Measurements from ENCODE around the gene TUBA3E.
"Not testable (repeated sequence)": the region's sequence is repeated elsewhere in the genome, so short reads cannot be mapped to it uniquely, and the experiment has no call there.

The TUBA3E gene

DNA sequence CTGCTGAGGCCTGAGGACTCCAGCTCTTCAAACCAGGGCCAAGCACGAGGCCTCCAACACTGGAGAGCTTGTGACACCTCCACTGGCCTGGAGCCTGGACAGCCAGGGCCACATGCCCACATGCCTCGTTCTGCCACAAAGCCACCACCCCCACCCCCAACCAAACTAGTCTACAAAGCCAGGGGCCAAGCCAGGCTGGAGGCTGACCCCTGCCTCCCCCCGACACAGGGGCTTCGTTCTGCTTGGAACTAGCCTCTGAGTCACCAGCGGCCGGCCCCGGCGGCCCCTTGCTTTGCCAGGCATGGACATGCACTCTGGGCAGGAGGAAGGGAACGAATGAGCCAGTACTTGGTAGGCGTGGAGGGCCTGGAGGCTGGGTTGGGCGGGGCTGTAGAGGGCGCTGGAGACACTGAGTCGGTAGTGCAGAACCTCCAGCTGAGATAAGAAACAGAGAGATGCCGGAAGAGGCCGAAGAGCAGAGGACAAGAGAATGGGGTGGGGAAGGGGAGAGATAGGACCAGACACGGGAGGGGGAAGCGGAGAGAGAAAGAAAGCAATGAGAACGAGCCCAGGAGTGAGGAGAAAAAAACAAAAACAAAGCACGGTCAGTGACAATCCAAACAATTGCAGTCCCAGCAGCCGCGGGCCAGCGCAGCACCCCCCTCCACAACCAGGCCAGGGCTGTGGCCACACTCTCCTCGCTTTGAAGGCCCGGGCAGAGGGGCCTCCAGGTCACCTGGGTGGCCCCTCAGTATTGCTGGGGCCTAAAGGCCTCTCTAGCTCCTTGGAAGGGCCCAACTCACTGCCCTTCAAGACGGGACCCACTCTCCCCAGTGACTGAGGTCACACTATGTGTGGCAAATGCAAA is 37.2 kb downstream of the TUBA3E start:
- DNase-seq (ENCODE audit: low read depth) = not testable (repeated sequence)

GRCh38 chr2:130160131-130160530 is 38.1 kb downstream of the TUBA3E start:
- no peak for DNase-seq (ENCODE audit: low read depth)

- not testable (repeated sequence) for DNase-seq (ENCODE audit: low read depth)
Observed at GRCh38 chr2:130159376-130159775, 38.9 kb downstream of the TUBA3E start.

- no peak for DNase-seq (ENCODE audit: low read depth)
Observed at GRCh38 chr2:130158631-130159030, 39.6 kb downstream of the TUBA3E start.

- not testable (repeated sequence) for DNase-seq (ENCODE audit: low read depth)
Observed at GRCh38 chr2:130157825-130158514, 40.3 kb downstream of the TUBA3E start.

DNA sequence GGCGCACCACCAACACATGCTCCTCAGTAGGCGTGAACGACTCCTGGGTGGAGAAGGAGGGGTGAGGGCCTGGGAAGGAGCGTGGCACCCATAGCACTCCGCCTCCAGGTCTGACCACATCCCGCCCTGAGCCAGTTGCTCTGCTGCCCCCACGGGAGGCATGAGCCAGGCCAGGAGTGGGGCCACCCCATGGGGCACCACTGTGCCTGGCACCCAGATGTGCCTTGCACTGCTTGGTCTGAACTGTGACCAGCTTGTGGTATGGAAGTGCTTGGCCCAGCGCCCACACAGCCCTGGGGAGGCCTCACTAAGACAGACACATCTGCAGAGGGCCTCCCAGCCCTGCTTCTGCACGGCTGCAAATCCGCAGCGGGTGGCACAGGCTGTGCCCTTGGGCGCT is 40.9 kb downstream of the TUBA3E start:
- not testable (repeated sequence) for DNase-seq (ENCODE audit: low read depth)

- no peak for DNase-seq (ENCODE audit: low read depth)
Observed at GRCh38 chr2:130156624-130157004, 41.6 kb downstream of the TUBA3E start.

DNA sequence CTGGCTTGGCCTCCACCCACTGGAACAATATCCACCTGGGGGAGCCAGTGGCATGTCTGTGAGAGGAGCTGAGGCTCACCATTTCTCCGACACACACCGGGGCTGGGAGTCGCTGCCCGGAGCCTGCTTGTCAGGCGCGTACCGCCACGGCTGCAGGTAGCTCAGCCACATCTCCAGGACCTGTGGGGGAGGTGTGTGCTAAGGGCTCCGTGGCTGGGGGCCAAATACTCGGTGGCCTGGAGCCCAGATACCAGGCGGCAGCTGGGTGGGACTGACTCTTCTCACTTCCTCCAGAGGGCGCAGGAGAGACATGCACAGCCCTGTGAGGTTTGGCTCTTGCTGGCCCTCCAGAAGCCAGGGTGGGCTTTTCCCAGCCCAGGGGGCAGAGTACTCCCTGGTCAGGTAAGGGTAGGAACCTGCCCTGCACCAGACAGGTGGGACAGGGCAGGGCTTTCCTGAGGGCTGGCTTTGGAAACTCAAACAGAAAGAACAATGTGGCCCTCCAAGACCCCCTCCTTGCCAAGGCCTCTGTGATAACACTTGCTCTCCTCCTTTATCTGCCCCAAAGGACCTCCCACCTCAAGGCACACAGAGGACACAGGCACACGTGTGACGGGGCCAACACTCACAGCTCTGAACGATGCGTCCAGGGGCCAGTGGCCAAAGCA is 42.1 kb downstream of the TUBA3E start:
- peak; percentile 34 for DNase-seq (ENCODE audit: low read depth)

DNA sequence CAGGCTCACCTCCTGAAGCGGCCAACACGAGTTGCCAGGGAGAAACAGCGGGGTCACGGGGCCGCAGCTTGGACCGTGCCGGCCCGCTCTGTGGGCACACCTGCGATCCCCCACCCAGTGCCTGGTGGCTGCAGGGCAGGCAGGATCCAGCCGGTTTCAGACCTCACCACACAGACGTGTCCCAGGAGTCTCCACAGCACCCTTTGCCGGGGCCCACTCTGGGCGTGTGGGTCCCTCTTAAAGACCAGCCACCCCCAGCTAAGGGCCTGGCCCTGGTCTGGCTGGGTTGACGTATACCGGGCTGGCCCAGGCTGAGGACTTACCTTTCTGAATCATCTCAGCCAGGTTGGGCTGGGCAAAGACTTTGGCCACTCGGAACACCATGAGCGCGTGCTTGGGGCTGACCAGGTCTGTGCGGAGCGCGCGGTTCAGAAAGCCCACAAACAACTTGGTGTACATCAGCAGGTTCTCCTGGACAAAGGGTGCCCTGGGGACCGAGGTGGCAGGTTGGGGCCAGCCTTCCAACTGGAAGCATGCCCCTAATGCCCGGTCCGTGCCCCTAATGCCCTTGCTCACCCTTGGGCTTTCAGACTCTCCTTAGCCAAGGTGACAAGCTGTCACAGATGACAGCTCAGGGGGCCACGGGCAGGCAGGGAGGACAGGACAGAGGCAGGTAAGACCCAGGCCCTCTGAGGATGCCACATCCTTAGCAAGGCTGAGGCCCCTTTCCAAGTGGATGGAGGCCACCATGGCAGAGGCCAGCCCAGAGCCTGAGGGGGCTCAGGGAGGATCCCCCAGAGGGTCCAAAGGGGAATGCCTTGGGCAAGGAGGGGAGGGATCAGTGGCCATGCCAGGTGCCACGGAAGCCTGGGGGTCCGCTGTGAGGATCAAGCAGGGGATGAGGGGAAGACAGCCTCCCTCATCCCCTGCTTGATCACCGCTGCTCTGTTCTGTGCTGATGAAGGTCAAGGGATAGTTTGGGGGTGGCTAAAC is 43.2 kb downstream of the TUBA3E start:
- DNase-seq (ENCODE audit: low read depth) = no peak

DNA sequence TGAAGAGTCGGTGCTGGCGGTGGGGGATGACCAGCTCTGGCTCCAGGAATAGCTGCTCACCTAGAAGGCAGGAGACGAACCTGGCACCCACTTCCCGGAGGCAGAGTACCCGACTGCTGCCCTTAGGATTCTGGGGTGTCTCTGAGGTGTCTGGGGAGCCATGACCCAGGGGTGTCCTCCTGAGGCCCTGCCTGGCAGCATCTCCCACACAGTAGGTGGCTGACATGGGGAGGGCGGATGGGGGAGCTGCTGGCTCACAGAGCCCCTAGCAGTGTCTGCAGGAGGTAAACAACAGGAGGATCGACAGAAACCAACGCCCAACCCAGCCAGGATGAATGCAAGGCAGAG is 43.8 kb downstream of the TUBA3E start:
- not testable (repeated sequence) for DNase-seq (ENCODE audit: low read depth)

DNA sequence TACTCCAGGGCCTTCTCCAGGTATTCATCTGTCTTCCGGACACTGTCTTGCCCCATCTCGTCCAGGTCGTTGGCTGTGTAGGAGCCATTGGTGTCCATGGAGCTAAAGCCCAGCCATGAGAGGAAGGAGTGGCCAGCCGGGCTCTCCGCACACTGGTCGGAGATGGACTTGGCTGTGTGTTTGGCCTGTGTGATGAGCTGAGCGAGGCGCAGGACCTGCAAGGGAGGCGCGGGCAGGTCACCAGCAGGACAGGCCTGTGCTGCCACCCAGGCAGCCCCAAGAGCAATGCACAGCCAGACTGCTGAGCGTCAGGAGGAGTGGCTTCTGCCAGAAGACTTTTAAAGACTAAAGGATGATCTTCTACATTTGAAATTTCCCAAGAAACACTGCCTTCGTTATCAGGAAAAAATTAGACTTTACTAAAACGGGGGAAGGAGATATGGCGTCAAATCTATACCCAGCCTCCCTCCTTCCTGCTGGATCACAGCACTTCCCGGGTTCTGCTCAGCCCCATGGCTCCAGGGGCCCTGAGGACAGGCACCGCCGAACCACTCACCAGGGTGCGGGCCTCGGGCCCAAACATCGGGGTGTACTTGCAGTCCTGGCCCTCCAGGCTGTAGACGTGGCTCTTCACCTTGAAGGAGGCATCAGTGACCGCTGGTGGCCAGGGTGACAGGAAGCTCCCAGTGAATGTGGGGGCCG is 44.4 kb downstream of the TUBA3E start:
- DNase-seq (ENCODE audit: low read depth) = not testable (repeated sequence)

DNA sequence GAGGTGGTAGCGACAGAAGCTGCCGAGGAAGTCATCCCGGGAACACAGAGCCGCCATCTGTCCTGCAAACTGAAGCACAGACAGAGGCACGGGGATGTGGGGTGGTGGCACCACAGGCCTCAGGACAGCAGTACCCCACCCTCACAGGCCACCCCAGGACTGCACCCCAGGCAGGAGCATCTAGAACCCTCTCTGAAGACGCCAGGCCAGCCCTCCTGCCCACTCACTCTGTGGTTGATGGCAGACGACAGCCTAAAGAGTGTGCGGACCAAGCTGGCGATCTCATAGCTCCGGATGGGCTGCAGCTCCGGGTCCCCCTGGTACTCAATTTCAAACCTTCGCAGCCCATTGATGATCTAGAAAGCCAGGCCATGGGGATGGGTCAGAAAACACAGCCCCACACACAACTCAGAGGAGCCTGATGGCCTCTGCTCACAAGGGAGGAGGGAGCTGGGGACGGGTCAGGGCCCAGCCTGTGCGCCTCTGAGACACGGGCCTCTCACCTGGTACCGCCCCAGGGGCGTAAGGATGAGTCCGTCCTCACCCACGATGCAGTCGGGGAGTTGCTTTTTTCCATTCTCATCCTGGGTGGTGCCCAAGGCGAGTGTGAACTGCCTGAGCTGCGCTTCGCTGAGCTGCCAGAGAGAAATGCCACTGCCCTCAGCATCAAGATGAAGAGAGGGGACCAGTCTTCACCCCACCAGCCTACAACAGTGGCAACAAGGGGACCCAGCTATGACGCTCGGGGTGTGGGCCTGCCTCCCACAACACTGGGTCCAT is 45.2 kb downstream of the TUBA3E start:
- DNase-seq (ENCODE audit: low read depth) = no peak

GRCh38 chr2:130152136-130152815 is 46.0 kb downstream of the TUBA3E start:
- DNase-seq (ENCODE audit: low read depth) = not testable (repeated sequence)

GRCh38 chr2:130151145-130151512 is 47.1 kb downstream of the TUBA3E start:
- DNase-seq (ENCODE audit: low read depth) = not testable (repeated sequence)

DNA sequence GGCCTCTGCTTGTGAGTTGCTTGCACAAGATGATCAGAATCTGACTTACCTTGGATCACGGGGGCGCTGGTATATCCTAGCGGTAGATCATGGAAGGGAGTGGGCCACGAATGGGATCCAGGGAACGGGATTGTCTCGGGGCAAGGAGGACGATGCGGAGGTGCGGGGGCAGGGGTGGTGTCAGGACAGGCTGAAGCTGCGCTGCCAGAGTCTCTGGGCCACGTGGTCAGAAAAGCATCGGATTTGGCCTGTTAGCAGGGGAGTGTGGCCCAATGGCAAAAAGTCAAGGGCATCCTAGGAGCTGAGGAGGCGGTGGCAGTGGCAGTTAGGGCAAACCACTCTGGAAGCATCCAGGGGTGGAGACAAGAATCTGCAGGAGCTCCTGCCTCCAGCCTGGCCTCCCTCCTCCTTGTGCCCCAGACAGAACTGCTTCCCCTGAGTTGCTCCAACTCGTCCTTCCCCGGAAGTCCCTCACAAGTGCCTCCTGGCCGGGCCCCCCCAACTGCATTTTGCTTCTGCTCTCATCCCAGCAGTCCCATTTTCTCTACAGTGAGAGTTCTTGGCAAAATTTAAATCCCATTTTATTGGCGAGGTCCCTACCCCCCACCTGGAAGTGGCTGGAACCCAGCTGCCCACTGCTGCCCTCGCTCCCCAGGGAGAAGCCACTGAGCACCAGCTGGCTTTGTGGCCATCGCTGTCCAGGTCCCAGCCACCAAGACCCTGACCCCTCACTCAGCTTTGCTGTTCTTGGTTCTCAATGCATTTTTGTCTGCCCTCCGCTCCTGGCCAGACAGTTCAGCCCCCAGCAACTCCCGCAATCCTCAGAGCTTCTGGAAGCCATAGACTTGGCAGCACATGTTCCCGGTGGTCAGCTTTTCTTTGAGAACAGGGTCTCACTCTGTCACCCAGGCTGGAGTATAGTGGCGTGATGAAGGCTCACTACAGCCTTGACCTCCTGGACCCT is 47.8 kb downstream of the TUBA3E start:
- no peak for DNase-seq (ENCODE audit: low read depth)

DNA sequence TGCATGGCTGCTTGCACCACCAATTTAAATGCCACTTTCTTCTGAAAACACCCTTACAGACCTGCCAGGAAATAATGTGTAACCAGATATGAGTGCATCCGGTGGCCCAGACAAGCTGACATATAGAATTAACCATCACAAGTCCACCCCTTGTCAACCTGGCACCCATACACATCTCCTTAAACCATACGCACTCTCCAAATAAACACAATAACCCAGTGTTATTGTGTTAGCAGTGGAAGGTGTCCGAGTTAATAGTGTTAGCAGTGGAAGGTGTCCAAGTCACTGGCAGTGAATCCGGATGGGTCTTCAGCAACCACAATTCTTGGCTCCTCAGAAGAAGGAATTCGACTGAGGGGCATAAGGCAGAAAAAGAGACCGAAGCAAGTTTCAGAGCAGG is 49.7 kb downstream of the TUBA3E start:
- not testable (repeated sequence) for DNase-seq (ENCODE audit: low read depth)

DNA sequence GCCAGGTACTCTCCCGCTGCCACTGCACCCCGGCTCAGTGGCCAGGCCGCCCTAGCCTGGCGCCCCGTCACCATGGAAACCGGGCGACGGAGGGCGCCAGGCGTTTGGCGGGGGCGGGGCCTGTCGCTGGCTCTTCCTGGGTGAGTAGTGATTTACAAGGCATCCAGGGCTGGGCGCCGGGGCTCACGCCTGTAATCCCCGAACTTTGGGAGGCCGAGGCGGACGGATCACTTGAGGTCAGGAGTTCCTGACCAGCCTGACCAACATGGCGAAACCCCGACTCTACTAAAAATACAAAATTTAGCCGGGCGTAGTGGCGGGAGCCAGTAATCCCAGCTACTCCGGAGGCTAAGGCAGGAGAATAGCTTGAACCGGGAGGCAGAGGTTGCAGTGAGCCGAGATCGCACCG is 53.2 kb downstream of the TUBA3E start, which contains the start of gene CCDC74B:
Gene CCDC74B, minus strand, starts transcription at position 107 of the 409 bp plus-strand sequence. CDS start 116 bp downstream, outside the sequence.
- peak; percentile 10 for DNase-seq (ENCODE audit: low read depth)

All from fibroblast of the conjunctiva (primary cell).